Smooth muscle cell (in vitro differentiated cells): Measurements from ENCODE around the gene SLC9C1. TPM values are rescaled to one million over a fixed set of nuclear protein-coding genes. Genes with fewer than 3 reads are reported as not detected.

Source experiments
- DNase-seq: peaks from one replicate; lab custom pipeline; 2025; ENCODE audit not compliant: unreplicated experiment; lab: John Stamatoyannopoulos, UW
- H2AFZ ChIP-seq: fragments of 200-600 bp; sonication (generic); 2 replicates; pipeline ENCODE4 v1.6.0; 2016; ENCODE audit warnings: antibody characterized with exemption, low read depth, mild to moderate bottlenecking
- H3F3A ChIP-seq: fragments of 200-600 bp; sonication (generic); 2 replicates; pipeline ENCODE4 v1.6.0; 2017; ENCODE audit warnings: antibody characterized with exemption, low read depth
- H3K27ac ChIP-seq: fragments of 200-600 bp; sonication (generic); 2 replicates; pipeline ENCODE4 v1.5.1; 2016; ENCODE audit warnings: low read depth, mild to moderate bottlenecking
- H3K27me3 ChIP-seq: fragments of 200-600 bp; sonication (generic); 2 replicates; pipeline ENCODE4 v1.6.1; 2016; ENCODE audit warnings: low read depth, mild to moderate bottlenecking
- H3K36me3 ChIP-seq: fragments of 200-600 bp; sonication (generic); 2 replicates; pipeline ENCODE4 v1.5.1; 2016; ENCODE audit warnings: low read depth
- H3K4me1 ChIP-seq: fragments of 200-600 bp; sonication (generic); 2 replicates; pipeline ENCODE4 v1.5.1; 2016; ENCODE audit warnings: low read depth
- H3K4me2 ChIP-seq: fragments of 200-600 bp; sonication (generic); 2 replicates; pipeline ENCODE4 v1.6.0; 2016; ENCODE audit warnings: mild to moderate bottlenecking
- H3K4me3 ChIP-seq: fragments of 200-600 bp; sonication (generic); 2 replicates; pipeline ENCODE4 v1.5.1; 2016; ENCODE audit warnings: mild to moderate bottlenecking
- H3K79me2 ChIP-seq: fragments of 200-600 bp; sonication (generic); 2 replicates; pipeline ENCODE4 v1.6.0; 2016; ENCODE audit warnings: low read depth, mild to moderate bottlenecking
- H3K9ac ChIP-seq: fragments of 200-600 bp; sonication (generic); 2 replicates; pipeline ENCODE4 v1.6.0; 2016; ENCODE audit warnings: low read depth
- H3K9me3 ChIP-seq: fragments of 200-600 bp; sonication (generic); replicated peaks from 2 replicates; pipeline ENCODE4 v1.5.1; 2016; ENCODE audit warnings: low read depth
- H4K20me1 ChIP-seq: fragments of 200-600 bp; sonication (generic); 2 replicates; pipeline ENCODE4 v1.6.0; 2016; ENCODE audit warnings: low read depth
- CTCF ChIP-seq: fragments of 200-600 bp; sonication (generic); IDR thresholded peaks from 2 replicates; pipeline ENCODE4 v1.5.1; 2017; ENCODE audit warnings: borderline replicate concordance, mild to moderate bottlenecking, antibody characterized with exemption; ENCODE audit not compliant: insufficient read depth, poor library complexity, severe bottlenecking
- WGBS: methylation state at CpG from one replicate; pipeline ENCODE4 v1.1.7; 2016; ENCODE audit warnings: low lambda C conversion rate; 5-methylcytosine and 5-hydroxymethylcytosine counted together
- polyA plus RNA-seq: library from polyadenylated mRNA; unstranded; fragments of >200 nt; fragmentation: Nextera tagmentation; extraction: Ambion mirVana; gene quantifications from 2 replicates; pipeline ENCODE4 v1.2.1, GENCODE V29; 2016
- total RNA-seq: library from RNA; depleted of rRNA; stranded (reverse); fragments of >200 nt; gene quantifications from 2 replicates; pipeline ENCODE4 v1.2.3, GENCODE V29; 2014

The SLC9C1 gene
- total and polyA plus RNA-seq, 2 experiments from 2014 or later, result not detected

DNA sequence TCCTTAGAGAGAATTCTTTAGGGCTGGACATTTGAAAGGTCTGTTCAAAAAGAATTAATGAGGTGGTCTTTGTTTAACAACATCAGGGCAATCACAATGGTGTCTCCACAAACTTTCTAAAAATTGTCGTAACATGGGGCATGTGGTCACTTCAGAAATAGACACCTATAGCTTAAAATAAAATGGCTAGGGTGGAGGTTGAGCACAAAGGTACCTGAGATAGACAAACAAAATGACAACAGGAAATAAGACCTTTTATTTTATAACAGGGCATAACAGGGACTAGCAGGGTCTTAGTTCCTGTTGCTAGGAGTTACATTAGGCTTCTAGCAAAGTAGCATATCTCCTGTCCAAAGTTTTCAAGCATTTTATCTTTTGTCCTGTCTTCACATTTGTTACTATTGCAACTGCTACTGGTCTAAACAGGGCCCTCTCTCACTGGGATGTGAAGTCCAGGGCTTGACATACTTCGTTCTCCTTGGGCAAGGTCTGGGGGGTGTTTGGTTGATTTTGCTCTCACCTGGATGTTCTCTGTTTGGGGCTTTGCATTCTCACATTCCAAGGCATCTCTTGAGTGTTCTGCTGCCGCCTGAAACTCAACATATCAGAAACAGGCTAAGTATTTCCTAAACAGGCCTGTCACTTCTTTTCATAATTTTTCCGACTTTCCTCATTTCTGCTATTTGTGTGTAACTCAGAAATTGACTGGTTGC, 163.9 kb downstream of the SLC9C1 start:
- WGBS, result 92% methylated on average over 4 of the region's 4 CpGs
- no peak overlapping the region for H3K4me3 ChIP-seq
- H3K27me3 ChIP-seq, result no peaks in the 10 kb centered on the region
- H3F3A ChIP-seq, result no peaks in the 10 kb centered on the region
- TF ChIP-seq CTCF, result no peak
- no peaks in the 10 kb centered on the region for H3K79me2 ChIP-seq
- no peak overlapping the region for H3K9ac ChIP-seq
- no peak overlapping the region for H3K4me2 ChIP-seq
- no peak overlapping the region for H2AFZ ChIP-seq
- H3K27ac ChIP-seq, result no peak overlapping the region
- no peaks in the 10 kb centered on the region for H3K36me3 ChIP-seq
- H3K9me3 ChIP-seq, result no peaks in the 10 kb centered on the region
- DNase-seq, result no peak
- H4K20me1 ChIP-seq, result no peaks in the 10 kb centered on the region
- H3K4me1 ChIP-seq, result peaks cover 28% of the 10 kb centered on the region

DNA sequence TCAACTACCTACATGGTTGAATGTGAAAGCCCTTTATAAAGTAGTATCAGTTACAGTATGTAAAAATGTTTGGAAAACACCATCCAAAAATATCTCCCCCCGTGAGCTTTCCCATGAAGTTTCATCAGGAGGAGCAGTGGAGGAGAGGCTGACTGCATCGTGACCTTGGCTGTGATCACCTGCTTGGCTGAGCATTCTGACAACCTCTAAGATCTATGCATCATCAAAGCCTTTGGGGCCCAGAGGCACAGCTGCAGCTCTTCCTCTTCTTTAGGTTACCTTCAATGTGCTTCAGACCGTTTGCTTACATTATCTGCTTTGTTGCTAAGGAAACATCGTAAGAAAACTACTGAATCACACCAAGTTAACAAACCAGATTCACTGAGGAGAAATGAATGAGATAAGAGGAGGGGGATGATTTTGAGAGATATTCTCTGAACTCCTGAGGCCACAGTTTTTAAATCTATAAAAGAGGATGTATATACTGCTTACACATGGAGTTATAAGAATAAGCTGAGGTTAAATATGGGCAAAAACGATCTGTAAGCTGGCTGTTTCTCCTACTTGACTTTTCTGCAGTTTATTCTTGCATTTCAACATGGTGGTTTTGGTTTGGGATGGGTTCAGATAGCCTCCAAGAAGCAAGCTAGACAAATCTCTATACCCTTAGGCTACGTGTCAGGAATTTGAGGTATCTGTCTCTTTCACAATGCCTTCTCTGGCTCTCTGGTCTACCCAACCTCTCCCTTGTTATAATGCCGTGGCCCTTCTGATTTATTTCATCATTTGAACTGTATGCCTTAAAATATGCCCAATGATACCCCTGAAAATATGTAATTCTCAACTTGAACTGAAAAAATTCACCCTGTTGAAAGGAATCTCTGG, 164.9 kb downstream of the SLC9C1 start:
- H3K4me2 ChIP-seq, result no peak overlapping the region
- H3K4me1 ChIP-seq, result peaks cover 29% of the 10 kb centered on the region
- no peak overlapping the region for H3K9ac ChIP-seq
- WGBS, result 48% methylated on average over 7 of the region's 7 CpGs
- no peak overlapping the region for H2AFZ ChIP-seq
- H3K4me3 ChIP-seq, result no peak overlapping the region
- H3K79me2 ChIP-seq, result no peaks in the 10 kb centered on the region
- DNase-seq, result no peak
- H3K27ac ChIP-seq, result peak overlapping the region; percentile 35
- TF ChIP-seq CTCF, result no peak
- H3K9me3 ChIP-seq, result no peaks in the 10 kb centered on the region
- no peaks in the 10 kb centered on the region for H4K20me1 ChIP-seq
- H3K36me3 ChIP-seq, result no peaks in the 10 kb centered on the region
- H3K27me3 ChIP-seq, result no peaks in the 10 kb centered on the region
- no peaks in the 10 kb centered on the region for H3F3A ChIP-seq

DNA sequence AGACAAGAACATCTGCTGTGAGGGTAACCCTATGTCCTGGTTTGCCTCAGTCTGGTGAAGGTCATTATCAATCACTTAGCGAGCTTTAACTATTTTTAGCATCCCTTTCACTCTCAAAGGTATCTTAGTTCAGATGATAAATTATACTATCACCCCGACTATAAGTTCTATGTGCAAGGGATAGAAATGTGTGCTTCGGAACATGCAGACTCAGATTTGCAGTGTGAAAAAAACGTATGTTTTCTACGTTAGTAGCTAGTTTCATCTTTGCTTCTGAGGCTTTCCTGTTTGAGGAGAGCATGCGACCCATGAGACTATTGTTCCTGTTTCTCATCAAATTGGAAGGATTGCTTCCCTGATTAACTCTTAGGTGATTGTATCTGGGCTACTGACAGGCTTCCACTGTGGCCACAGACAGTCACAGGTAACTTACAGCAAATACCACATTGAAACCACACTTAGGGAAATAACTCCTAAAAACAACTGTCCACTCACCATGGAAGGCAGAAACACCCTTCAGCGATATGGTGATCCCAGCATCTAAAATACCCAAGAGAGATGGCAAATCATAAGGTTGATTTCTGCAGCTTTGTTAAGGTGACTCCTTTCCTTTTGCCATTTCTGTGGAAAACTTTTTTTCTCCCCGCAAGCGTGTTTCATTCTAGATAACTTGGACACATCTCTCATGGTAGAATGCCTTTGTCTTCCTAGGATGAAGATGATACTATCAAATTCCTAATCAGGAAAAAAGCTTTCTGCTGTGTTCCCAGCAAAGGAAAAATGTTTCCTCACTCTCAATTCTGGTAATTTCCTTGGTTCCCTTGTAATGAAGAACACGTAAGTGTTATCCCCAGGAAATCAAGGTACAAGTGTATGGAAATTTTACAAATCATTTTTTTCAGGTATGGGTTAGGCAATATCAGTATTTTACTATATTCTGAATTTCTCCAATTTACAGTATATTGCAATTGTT, 166.2 kb downstream of the SLC9C1 start:
- no peaks in the 10 kb centered on the region for H4K20me1 ChIP-seq
- TF ChIP-seq CTCF, result no peak
- no peak for DNase-seq
- H3K4me3 ChIP-seq, result no peak overlapping the region
- no peak overlapping the region for H3K9ac ChIP-seq
- 81% methylated on average over 10 of the region's 10 CpGs for WGBS
- H3K79me2 ChIP-seq, result no peaks in the 10 kb centered on the region
- no peaks in the 10 kb centered on the region for H3K36me3 ChIP-seq
- peaks cover 29% of the 10 kb centered on the region for H3K4me1 ChIP-seq
- no peak overlapping the region for H3K4me2 ChIP-seq
- H3K27me3 ChIP-seq, result no peaks in the 10 kb centered on the region
- no peak overlapping the region for H2AFZ ChIP-seq
- no peaks in the 10 kb centered on the region for H3F3A ChIP-seq
- H3K27ac ChIP-seq, result no peak overlapping the region
- H3K9me3 ChIP-seq, result no peaks in the 10 kb centered on the region
